Fibroblast of lung (primary cell): ENCODE measurements around the gene DUSP14.

Experiments
- CTCF ChIP-seq, 2 donors: IDR thresholded peaks in 1 of 2; conservative IDR thresholded peaks in 1 of 2; 1 replicate in 1 of 2; 2 replicates in 1 of 2; pipeline ENCODE4 v1.5.1; 2011 to 2012; ENCODE audit warnings: low read length in 2 of 2, control low read depth in 1 of 2, inconsistent platforms in 1 of 2, low read depth in 1 of 2, mild to moderate bottlenecking in 1 of 2
- EZH2 ChIP-seq: IDR thresholded peaks from 2 replicates; pipeline ENCODE4 v1.5.1; 2012; ENCODE audit warnings: low read length, control low read depth, mild to moderate bottlenecking; ENCODE audit errors: missing control alignments

DNA sequence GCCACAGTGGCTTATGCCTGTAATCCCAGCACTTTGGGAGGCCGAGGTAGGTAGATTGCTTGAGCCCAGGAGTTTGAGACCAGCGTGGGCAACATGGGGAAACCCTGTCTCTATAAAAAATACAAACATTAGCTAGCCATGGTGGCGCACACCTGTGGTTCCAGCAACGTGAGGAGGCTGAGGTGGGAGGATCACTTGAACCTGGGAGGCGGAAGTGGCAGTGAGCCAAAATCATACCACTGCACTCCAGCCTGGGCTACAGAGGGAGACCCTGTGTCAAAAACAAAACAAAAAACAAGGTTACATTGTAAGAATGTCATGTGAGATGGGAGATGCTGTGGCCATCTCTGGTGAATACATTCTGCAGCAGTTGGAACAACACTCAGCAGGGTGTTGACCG lies 13.5 kb downstream of the DUSP14 start:
- TF ChIP-seq CTCF (conservative IDR thresholded peaks at IDR 0.05 in 1 of 2, IDR thresholded peaks at IDR 0.05 in 1 of 2; ENCODE audit: low read depth in 1 of 2, low read length in 2 of 2) (no peak), EZH2 (no peak)
